Thyroid gland (tissue), 4 donors: ENCODE data around the gene IL6R. TPM values are rescaled to one million over a fixed set of nuclear protein-coding genes. Genes with fewer than 3 reads are reported as not detected.

ENCODE experiments used
- DNase-seq, 2 donors: peaks; one replicate each; pipeline ENCODE4 v3.0.0-alpha.2; 2019
- H3K27ac ChIP-seq, 3 donors: fragments of 200-600 bp; sonication (generic); 1 replicate in 2 of 3; 2 replicates in 1 of 3; pipeline ENCODE4 v1.5.1; 2016 to 2019; ENCODE audit warnings: mild to moderate bottlenecking in 1 of 3, moderate library complexity in 1 of 3
- H3K27me3 ChIP-seq: fragments of 200-600 bp; sonication (generic); one replicate; pipeline ENCODE4 v1.5.1; 2019
- H3K36me3 ChIP-seq, 2 donors: fragments of 200-600 bp; sonication (generic); one replicate each; pipeline ENCODE4 v1.5.1; 2016 to 2019
- H3K4me1 ChIP-seq, 2 donors: fragments of 200-600 bp; sonication (generic); one replicate each; pipeline ENCODE4 v1.5.1; 2017 to 2019
- H3K4me3 ChIP-seq, 3 donors: fragments of 200-600 bp; sonication (generic); replicated peaks in 1 of 3; 1 replicate in 2 of 3; 2 replicates in 1 of 3; pipeline ENCODE4 v1.5.1; 2016; ENCODE audit warnings: mild to moderate bottlenecking in 1 of 3
- H3K9me3 ChIP-seq: fragments of 200-600 bp; sonication (generic); one replicate; pipeline ENCODE4 v1.5.1; 2017
- CTCF ChIP-seq, 6 experiments: fragments of 200-600 bp in 3 of 6; fragments of 450-650 bp in 3 of 6; sonication (generic) in 3 of 6; IDR thresholded peaks; one replicate each; pipeline ENCODE4 v1.5.1; 2016 to 2019; ENCODE audit warnings: antibody characterized with exemption in 6 of 6, mild to moderate bottlenecking in 2 of 6, inconsistent platforms in 1 of 6, moderate library complexity in 1 of 6
- POLR2A ChIP-seq, 2 donors: fragments of 450-650 bp; IDR thresholded peaks; one replicate each; pipeline ENCODE4 v1.6.1; 2017; ENCODE audit warnings: antibody characterized with exemption in 2 of 2, mild to moderate bottlenecking in 2 of 2, moderate library complexity in 1 of 2
- WGBS, 2 donors: methylation state at CpG; one replicate each; pipeline ENCODE4 v1.1.5; 2017; 5-methylcytosine and 5-hydroxymethylcytosine counted together
- intact Hi-C: fragments of 100-400 bp; cut with DNase I; formaldehyde crosslinking; loops from one replicate; pipeline ENCODE4 v1.15.1; 2023
- total RNA-seq, 4 donors: library from RNA; depleted of rRNA; stranded (reverse); fragments of >200 nt; gene quantifications; one replicate each; pipeline ENCODE4 v1.2.3, GENCODE V29; 2016

Gene IL6R
- total RNA-seq, 4 donors from 2014 or later, result 4.4 to 15.3 (median 7.4) TPM

- Histone ChIP-seq H3K36me3 (no peaks in the 10 kb centered on the region), H3K4me3 (no peak overlapping the region), H3K27ac (no peak overlapping the region), H3K9me3 (no peaks in the 10 kb centered on the region), H3K27me3 (no peaks in the 10 kb centered on the region), H3K4me1 (peaks cover 13 to 22% of the 10 kb centered on the region in 2 donors)
- no peak for TF ChIP-seq POLR2A (IDR thresholded peaks at IDR 0.05)
- no peak for TF ChIP-seq CTCF (IDR thresholded peaks at IDR 0.05)
- 47 to 63% methylated on average over 6 to 8 of the region's 8 CpGs for WGBS, 2 donors
- no peak for DNase-seq
- intact Hi-C loops, result no loop called here
Observed at GRCh38 chr1:154465621-154466195, 60.6 kb downstream of the IL6R start.

GRCh38 chr1:154466206-154466605, 61.1 kb downstream of the IL6R start:
- H3K9me3 ChIP-seq, result no peaks in the 10 kb centered on the region
- no peak overlapping the region for H3K27ac ChIP-seq
- peaks cover 13 to 22% of the 10 kb centered on the region in 2 donors for H3K4me1 ChIP-seq
- intact Hi-C loops, result no loop called here
- 67 to 71% methylated on average over 3 of the region's 3 CpGs for WGBS, 2 donors
- TF ChIP-seq POLR2A (IDR thresholded peaks at IDR 0.05) (no peak), CTCF (IDR thresholded peaks at IDR 0.05) (no peak)
- no peaks in the 10 kb centered on the region for H3K36me3 ChIP-seq
- H3K27me3 ChIP-seq, result no peaks in the 10 kb centered on the region
- DNase-seq, result no peak
- no peak overlapping the region for H3K4me3 ChIP-seq

DNA sequence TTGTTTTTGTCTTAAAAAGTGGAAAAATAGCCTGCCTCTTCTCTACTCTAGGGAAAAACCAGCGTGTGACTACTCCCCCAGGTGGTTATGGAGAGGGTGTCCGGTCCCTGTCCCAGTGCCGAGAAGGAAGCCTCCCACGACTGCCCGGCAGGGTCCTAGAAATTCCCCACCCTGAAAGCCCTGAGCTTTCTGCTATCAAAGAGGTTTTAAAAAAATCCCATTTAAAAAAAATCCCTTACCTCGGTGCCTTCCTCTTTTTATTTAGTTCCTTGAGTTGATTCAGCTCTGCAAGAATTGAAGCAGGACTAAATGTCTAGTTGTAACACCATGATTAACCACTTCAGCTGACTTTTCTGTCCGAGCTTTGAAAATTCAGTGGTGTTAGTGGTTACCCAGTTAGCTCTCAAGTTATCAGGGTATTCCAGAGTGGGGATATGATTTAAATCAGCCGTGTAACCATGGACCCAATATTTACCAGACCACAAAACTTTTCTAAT, 61.8 kb downstream of the IL6R start:
- WGBS, 2 donors, result 48 to 57% methylated on average over 8 of the region's 8 CpGs
- DNase-seq, result no peak
- no peaks in the 10 kb centered on the region for H3K36me3 ChIP-seq
- H3K9me3 ChIP-seq, result no peaks in the 10 kb centered on the region
- H3K27ac ChIP-seq, result no peak overlapping the region
- TF ChIP-seq POLR2A (IDR thresholded peaks at IDR 0.05), result no peak
- peak in 1 of 6 experiments; percentile 23 for TF ChIP-seq CTCF (IDR thresholded peaks at IDR 0.05)
- H3K4me1 ChIP-seq, result peaks cover 13 to 22% of the 10 kb centered on the region in 2 donors
- H3K27me3 ChIP-seq, result no peaks in the 10 kb centered on the region
- intact Hi-C loops, result no loop called here
- no peak overlapping the region for H3K4me3 ChIP-seq

DNA sequence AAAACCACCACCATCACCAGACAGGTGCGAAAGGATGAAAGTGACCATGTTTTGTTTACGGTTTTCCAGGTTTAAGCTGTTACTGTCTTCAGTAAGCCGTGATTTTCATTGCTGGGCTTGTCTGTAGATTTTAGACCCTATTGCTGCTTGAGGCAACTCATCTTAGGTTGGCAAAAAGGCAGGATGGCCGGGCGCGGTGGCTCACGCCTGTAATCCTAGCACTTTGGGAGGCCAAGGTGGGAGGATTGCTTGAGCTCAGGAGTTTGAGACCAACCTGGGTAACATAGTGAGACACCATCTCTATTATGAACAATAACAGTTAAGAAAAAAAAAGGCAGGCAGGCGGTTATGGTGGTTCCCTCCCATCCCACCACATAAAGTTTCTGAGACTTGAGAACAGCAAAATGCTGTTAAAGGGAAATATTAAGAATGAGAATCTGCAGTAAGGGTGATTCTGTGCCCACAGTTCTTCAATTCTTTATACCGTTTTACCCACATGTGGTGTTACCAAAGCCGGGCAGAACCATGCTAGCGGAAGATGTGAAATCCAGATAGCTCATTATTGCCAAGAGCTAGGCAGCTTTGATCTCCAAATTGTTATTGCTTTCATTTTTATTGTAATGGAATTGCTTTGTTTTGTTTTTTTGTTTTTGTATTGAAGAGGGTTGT, 62.4 kb downstream of the IL6R start:
- DNase-seq, result no peak
- intact Hi-C loops, result no loop called here
- H3K4me3 ChIP-seq, result no peak overlapping the region
- H3K4me1 ChIP-seq, result peaks cover 13 to 22% of the 10 kb centered on the region in 2 donors
- H3K36me3 ChIP-seq, result no peaks in the 10 kb centered on the region
- H3K27ac ChIP-seq, result no peak overlapping the region
- TF ChIP-seq POLR2A (IDR thresholded peaks at IDR 0.05) (no peak), CTCF (IDR thresholded peaks at IDR 0.05) (no peak)
- WGBS, 2 donors, result 94 to 96% methylated on average over 11 of the region's 11 CpGs
- H3K9me3 ChIP-seq, result no peaks in the 10 kb centered on the region
- H3K27me3 ChIP-seq, result no peaks in the 10 kb centered on the region
